HG03103 (cell line): ENCODE results near the gene GTPBP2.
A peak's percentile ranks its signal among the peaks of the same experiment; 100 is the strongest.
"Not testable (repeated sequence)": the region's sequence is repeated elsewhere in the genome, so short reads cannot be mapped to it uniquely, and the experiment has no call there.

Experiments
- ATAC-seq: cut with Tn5 transposase; IDR thresholded peaks from one replicate; pipeline ENCODE4 v1.9.1; 2021; ENCODE audit warnings: low read depth; ENCODE audit not compliant: unreplicated experiment

The GTPBP2 gene

DNA sequence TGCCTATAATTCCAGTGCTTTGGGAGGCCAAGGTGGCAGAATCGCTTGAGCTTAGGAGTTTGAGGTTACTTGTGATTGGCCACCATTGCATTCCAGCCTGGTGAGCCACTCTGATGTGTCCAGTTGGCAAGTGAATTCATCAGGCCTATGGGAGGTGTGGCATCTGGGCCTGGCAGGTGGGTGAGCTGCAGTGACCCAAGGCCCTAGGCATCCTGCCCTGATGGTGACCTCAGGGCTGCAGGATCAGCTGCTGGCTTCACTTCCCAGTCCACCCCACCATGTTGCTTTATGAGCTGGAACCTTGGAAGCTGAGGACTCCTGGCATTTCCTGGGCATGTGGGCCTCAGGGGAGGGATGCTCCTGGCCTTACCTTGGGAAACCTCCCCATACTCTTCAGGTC lies 36.3 kb upstream of the GTPBP2 start:
- ATAC-seq, result no peak

DNA sequence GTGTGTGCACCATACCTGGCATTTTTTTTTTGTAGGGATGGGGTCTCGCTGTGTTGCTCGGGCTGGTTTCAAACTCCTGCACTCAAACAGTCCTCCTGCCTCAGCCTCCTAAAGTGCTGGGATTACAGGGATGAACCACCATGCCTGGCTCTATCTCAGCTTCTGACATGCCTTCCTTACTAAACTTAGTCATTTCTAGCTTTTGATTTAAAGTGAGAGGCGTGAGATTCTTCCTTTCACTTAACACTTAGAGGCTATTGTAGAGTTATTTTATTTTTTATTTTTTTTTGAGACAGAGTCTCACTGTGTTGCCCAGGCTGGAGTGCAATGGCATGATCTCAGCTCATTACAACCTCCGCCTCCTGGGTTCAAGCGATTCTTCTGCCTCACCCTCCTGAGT lies 33.9 kb upstream of the GTPBP2 start:
- not testable (repeated sequence) for ATAC-seq

DNA sequence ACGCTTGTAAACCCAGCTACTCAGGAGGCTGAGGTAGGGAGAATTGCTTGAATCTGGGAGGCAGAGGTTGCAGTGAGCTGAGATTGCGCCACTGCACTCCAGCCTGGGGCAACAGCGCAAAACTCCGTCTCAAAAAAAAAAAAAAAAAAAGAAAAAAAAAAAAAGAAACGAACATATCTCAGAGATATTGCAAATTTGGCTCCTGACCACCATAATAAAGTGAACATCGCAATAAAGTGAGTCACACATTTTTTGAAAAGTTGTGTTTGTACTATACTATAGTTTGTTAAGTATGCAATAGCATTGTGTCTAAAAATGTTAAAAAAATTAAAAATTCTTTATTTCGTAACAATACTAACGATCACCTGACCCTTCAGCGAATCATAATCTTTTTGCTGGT lies 29.1 kb upstream of the GTPBP2 start:
- ATAC-seq, result no peak

DNA sequence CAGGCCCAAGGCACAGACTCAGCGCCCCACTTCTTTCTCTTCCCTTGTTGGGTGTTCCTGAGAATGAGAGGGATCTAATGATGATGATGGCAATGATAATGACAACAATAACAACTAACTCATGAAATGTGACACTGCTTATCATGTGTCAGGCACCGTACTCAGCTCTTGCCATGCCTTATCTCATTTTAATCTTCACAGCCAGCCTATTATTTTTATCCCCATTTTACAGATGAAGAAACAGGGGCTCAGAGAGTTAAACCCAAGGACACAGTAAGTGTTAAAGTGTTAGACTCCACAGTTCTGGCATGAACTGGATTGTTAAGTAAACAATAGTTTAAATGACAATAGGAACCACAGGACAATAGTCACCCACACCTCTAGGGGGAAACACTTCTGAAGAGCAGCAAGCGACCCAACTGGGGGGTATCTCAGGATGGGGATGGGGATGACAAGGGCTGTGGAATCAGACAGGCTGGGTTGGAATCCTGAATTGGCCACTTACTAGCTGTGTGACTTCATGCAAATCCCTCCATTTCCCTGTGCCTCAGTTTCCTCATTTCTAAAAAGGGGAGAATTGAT lies 28.2 kb upstream of the GTPBP2 start:
- ATAC-seq, result no peak

DNA sequence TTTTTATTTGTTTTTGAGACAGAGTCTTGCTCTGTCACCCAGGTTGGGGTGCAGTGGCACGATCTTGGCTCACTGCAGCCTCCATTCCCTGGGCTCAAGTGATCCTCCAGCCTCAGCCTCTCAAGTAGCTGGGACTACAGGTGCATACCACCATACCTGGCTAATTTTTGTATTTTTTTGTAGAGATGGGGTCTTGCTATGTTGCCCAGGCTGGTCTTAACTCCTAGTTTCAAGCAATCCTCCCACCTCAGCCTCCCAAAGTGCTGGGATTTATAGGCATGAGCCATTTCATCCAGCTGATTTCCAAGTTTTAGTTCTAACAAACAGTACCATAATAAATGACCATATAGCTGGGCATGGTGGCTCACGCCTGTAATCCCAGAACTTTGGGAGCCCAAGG lies 23.8 kb upstream of the GTPBP2 start:
- ATAC-seq, result not testable (repeated sequence)

DNA sequence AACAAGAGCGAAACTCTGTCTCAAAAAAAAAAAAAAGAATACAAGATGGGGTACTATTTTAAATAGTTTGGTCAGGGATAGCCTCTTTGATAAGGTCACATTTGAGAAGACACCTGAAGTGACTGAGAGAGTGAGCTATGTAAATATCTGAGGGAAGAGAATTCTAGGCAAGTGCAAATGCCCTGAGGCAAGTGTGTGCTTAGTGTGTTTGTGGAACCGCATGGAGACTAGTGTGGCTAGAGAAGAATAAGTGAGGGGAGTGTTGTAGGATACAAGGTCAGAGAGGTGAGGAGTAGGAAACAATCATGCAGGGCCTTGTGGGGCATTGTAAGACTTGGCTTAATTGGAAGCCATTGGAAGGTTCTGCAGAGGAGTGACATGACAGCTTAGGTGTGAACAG lies 19.2 kb upstream of the GTPBP2 start:
- ATAC-seq, result no peak

DNA sequence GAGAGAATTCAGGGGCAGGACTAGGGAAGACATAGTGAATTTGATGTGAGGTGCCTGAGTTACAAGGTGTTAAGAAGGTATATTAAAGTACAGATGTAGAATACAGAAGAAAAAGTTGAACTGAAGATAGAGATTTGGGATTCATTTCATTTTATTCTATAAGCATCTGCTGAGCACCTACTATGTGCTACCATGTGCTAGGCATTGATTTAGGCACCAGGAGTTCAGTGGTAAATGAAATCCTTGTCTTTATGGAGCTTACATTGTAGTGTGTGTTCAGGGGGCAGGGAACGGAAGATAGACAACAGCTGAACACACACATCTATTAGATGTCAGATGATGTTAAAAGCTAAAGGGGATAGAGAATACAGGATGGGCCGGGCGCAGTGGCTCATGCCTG lies 18.5 kb upstream of the GTPBP2 start:
- no peak for ATAC-seq

DNA sequence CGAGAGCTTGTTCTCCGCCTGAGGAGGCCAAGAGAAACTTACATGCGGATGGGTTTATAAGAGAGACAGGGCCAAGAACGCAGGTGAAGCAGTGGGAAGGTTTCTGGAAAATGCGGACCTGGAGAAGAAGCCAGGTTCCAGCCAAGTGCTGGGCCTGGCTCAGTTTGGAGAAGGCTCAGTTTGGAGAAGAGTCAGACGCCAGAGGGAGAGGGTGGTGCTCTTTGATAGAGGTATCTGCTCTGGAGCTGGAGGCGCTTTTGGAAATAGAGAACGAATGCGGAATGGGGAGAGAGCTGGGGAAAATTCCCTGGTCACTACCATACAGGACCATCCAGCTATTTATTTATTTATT lies 16.5 kb upstream of the GTPBP2 start:
- no peak for ATAC-seq

DNA sequence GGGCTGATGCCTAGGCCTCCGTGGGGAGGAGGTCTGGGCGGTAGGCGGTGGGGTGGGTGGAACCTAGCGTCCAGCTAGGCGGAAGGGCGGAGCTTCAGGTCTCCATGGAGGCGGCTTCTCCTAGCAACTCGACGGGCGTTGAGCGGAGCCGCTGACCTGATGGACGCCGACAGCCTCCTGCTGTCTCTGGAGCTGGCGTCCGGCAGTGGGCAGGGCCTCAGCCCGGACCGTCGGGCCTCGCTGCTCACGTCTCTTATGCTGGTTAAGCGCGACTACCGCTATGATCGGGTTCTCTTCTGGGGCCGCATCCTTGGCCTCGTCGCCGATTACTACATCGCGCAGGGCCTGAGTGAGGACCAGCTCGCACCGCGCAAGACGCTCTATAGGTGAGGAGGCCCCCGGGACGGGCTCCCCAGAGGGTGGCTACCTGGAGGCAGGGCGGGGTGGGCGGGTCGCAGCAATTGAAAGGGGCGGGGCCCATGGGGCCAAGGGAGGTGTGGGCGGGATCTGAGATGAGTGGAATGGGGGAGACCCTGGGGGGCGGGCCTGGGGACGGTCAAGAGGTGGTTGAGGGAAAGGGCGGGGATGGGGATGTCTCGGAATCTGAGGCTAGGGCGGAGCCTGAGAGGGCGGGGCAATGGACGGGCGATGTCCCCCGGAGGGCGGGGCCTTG lies 16.0 kb upstream of the GTPBP2 start, which contains the start of gene RSPH9:
TSS of gene RSPH9 (plus strand) at position 97 of the 673 bp plus-strand sequence. CDS start at position 160, 63 bp downstream.
- ATAC-seq, result peak; percentile 55

DNA sequence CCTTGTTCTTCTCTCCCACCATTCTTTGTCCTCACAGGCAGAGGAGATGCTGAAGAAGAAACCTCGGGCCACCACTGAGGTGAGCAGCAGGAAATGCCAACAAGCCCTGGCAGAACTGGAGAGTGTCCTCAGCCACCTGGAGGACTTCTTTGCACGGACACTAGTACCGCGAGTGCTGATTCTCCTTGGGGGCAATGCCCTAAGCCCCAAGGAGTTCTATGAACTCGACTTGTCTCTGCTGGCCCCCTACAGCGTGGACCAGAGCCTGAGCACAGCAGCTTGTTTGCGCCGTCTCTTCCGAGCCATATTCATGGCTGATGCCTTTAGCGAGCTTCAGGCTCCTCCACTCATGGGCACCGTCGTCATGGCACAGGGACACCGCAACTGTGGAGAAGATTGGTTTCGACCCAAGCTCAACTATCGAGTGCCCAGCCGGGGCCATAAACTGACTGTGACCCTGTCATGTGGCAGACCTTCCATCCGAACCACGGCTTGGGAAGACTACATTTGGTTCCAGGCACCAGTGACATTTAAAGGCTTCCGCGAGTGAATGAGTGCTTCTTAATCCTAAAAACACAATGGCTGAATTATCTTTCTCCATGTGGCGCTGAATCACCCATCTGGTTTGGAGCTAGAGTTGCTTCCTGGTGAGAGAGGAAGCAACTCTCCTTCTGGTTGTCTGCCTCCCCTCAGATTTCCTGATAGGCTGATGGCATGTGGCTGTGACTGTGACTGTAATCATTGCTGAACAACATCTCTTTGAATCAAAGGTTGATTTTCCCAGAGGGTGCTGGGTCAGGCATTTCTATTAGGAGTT lies 11.1 kb upstream of the GTPBP2 start:
- ATAC-seq, result no peak

DNA sequence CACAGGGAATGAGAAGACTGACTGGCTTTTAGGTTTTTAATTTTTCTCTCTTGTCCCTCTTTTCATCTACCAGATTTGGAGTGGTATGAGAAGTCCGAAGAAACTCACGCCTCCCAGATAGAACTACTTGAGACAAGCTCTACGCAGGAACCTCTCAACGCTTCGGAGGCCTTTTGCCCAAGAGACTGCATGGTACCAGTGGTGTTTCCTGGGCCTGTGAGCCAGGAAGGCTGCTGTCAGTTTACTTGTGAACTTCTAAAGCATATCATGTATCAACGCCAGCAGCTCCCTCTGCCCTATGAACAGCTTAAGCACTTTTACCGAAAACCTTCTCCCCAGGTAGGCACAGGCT lies 7.2 kb upstream of the GTPBP2 start:
- peak; percentile 11 for ATAC-seq

DNA sequence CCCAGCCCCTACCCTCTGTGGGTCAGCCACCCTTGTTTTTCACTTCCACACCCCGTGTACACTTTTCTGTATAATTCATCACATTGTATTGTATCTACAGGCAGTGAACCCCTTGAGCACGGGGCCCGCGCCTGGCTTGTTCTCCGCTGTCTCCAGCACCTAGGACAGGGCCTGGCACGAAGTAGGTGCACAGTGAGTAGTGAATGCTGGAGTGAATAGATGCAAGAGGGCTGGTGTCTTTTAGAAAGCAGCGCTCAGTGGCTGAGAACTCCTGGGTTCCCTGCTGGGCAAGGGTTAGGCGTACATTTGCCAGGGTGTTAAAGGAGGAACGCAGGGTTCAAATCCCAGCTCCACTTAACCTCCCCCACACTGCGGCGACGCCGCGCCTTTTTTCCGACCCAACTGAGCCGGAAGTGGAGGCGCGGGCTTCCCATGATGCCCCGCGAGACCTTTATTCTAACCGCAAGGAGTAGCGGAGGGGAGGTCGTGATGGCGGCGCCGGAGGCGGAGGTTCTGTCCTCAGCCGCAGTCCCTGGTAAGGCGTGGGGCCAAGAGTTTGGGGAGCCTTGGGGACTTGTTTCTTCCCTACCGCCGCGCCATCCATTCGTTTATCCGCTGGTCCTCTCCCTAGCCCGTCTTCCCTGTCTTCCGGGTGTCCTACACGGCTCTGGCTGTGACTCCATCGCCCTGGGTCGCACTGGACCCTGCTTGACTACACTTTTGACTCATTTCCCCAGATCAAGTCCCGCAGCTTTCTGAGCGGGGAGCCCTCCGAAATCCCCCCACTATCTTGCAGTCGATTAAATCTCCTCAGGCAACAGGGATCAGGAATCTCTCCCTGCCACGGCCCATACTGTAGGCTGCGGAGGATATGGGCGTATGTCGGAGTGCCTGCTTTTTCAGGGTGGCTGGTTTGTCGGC lies 6.6 kb upstream of the GTPBP2 start, which contains the start of gene MAD2L1BP:
TSS of gene MAD2L1BP (plus strand) at position 454 of the 921 bp plus-strand sequence. CDS start at position 490, 36 bp downstream.
- peak; percentile 68 for ATAC-seq

DNA sequence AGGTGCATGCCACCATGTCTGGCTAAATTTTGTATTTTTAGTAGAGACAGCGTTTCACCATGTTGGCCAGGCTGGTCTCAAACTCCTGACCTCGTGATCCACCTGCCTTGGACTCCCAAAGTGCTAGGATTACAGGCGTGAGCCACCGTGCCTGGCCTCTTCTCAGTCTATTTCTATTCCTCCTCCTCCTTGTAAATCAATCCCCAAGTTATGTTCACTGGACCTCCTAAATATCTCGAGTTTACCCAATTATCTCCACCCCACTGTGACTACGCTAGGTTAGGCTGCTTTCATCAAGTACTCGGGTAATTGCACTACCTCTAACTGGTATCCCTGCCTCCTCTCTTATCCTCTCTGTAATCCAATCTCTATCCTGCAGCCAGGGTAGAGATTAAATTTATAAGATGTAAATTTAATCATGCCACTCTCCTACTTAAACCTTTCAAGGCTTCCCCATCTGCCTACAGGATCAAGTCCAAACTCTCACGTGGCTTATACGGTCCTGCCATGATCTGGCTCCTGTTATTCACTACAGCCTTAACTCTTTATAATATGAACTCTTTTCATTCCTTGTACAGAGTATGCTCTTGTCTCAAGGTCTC lies 5.7 kb upstream of the GTPBP2 start:
- ATAC-seq, result no peak

DNA sequence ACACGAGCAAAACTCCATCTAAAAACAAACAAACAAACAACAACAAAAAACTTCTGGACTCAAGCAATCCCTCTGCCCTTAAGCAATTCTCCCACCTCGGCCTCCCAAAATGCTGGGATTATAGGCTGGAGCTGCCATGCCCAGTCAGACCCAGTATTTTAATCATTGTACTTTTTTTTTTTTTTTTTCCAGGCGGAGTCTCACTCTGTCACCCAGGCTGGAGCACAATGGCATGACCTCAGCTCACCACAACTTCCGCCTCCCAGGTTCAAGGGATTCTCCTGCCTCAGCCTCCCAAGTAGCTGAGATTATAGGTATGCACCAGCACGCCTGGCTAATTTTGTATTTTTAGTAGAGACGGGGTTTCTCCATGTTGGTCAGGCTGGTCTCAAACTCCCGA lies 3.9 kb upstream of the GTPBP2 start:
- ATAC-seq, result not testable (repeated sequence)

DNA sequence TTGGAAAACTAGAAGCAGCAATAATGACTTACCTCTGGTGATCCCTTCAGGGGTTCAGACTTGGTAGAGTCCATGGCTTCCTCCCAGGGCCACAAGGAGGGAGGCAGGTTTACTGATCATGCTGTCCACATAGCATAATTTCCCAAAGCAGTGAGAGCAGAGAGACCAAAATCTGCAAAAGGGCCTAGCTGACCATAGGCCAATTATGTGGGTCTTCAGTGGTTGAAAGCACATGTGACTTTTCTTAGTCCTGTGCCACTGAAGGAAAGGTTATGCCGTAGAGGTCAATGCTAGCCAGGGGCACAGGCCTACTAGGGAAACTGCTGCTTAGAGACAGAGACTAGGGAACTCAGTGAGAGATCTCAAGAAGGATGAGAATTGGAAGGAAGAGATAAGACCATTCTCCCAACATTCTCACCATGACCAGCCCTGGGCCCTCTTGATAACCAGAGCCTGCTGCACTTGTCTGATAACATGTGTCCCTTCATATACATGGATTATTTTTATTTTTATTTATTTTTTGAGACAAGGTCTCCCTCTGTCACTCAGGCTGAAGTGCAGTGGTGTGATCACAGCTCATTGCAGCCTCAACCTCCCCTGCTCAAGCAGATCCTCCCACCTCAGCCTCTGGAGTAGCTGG lies 2.0 kb upstream of the GTPBP2 start:
- ATAC-seq, result no peak

DNA sequence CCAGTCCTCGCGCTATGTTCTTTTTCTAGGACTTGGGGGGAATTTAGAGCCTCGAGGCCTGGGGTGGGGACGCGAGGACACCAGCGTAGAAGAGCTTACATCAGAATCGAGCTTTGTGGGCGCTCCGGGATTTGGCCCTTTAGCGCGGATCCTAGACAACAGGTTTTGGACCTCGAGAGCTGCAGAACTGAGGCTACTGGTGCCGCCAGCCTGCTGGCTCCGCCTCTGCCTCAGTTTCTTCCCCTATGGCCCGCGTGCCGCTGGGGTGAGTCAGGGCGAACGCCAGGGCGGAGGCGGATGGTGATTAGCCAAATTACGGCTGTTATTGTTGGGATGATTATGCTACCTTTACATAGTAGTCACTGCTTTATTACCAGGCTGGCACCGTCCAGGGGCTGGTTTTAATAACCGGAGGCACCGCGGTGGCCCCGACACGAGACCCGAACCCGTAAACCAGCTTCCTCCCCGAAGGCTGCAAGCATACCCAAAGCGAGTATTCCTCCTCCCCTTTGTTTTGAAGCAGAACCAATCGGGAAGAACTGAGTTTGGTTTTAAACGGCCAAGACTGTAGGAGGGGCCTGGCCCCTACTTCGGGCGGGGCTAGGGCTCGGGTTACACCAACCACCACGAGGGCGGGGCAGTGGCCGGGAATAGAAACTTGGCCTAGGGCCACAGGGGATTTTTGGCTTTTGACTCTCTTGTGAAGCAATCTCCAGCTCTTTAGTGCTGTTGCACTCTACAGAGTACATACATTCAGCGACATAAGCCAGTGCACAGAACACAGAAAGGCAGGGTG lies 639 bp upstream of the GTPBP2 start:
- ATAC-seq, result peak; percentile 55

DNA sequence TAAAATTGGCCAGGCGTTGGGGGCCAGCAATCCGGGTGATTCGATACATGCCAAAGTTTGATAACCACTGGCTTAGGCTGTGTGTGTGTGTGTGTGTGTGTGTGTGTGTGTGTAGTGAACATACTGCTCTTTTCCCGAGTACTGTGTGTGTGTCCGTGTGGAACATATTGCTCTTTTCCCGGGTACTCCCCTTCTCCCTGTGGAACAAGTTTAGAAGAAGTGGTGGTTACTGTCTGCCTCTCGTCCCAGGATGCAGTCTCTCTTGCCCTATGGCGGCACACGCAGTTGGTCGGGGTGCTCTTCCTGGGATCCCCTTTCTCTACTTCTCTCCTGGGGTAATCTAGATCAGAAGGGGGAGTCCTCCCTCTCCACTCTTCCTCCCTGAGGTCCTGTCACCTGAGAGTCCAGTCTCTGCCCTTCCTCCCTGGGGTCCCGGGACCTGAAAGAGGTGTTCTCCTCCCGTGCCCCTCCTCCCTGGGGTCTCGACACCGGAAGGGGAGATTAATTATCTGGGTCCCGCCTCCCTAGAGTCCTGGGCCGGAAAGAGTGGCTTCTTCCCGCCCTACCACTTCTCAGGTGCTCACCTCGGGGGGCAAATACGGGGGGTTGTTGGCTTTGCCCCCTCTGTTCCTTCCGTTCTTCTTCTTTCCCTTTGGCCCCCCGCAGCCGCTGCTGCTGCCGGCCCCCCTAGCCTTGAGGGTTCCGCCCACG lies 516 bp downstream of the GTPBP2 start:
- no peak for ATAC-seq
